Occipital lobe (tissue), 2 donors: Measurements from ENCODE around the gene TDRD7. TPM values are rescaled to one million over a fixed set of nuclear protein-coding genes. Genes with fewer than 3 reads are reported as not detected.

Experiments used
- DNase-seq: peaks from one replicate; lab custom pipeline; 2025; lab: John Stamatoyannopoulos, UW
- total RNA-seq: library from RNA; depleted of rRNA; stranded (reverse); fragments of >200 nt; gene quantifications from one replicate; pipeline ENCODE4 v1.2.3, GENCODE V29; 2014

TDRD7 gene
- total RNA-seq, 1 donor from 2014 or later = 33.2 TPM

- DNase-seq = peak; percentile 56
These were observed 25.0 kb upstream of the TDRD7 start for GRCh38 chr9:97386733-97387503.

- no peak for DNase-seq
These were observed 24.4 kb upstream of the TDRD7 start for GRCh38 chr9:97387504-97387886.

- DNase-seq = no peak
These were observed 23.8 kb upstream of the TDRD7 start for GRCh38 chr9:97387936-97388684.

GRCh38 chr9:97388721-97389238, 23.1 kb upstream of the TDRD7 start:
- no peak for DNase-seq

- no peak for DNase-seq
These were observed 22.6 kb upstream of the TDRD7 start for GRCh38 chr9:97389249-97389648.

- no peak for DNase-seq
These were observed 21.0 kb upstream of the TDRD7 start for GRCh38 chr9:97390791-97391406.

- DNase-seq = no peak
These were observed 17.0 kb upstream of the TDRD7 start for GRCh38 chr9:97394881-97395280.

GRCh38 chr9:97395745-97396144, 16.2 kb upstream of the TDRD7 start:
- no peak for DNase-seq

- DNase-seq = no peak
These were observed 15.6 kb upstream of the TDRD7 start for GRCh38 chr9:97396256-97396655.

- no peak for DNase-seq
These were observed 14.7 kb upstream of the TDRD7 start for GRCh38 chr9:97397220-97397619.

- DNase-seq = peak; percentile 21
These were observed 12.7 kb upstream of the TDRD7 start for GRCh38 chr9:97398999-97399758.

- DNase-seq = no peak
These were observed 8.1 kb upstream of the TDRD7 start for GRCh38 chr9:97403746-97404316.

GRCh38 chr9:97405551-97405950, 6.3 kb upstream of the TDRD7 start:
- DNase-seq = no peak

- no peak for DNase-seq
These were observed 5.2 kb upstream of the TDRD7 start for GRCh38 chr9:97406620-97407177.

GRCh38 chr9:97408562-97408961, 3.3 kb upstream of the TDRD7 start:
- DNase-seq = no peak

GRCh38 chr9:97411440-97411788, 482 bp upstream of the TDRD7 start:
- DNase-seq = no peak

GRCh38 chr9:97412626-97413385, 910 bp downstream of the TDRD7 start:
- DNase-seq = no peak

- DNase-seq = no peak
These were observed 1.6 kb downstream of the TDRD7 start for GRCh38 chr9:97413462-97413861.

GRCh38 chr9:97415146-97415545, 3.2 kb downstream of the TDRD7 start:
- DNase-seq = no peak

GRCh38 chr9:97418880-97419279, 7.0 kb downstream of the TDRD7 start:
- DNase-seq = no peak
